Activated T-helper 2 cell treated with anti-CD3 and anti-CD28 coated beads, Interferon-gamma antibody, Interleukin-2, Interleukin-4, amounts not matched to agents 10 μg/mL and 5 μg/mL and 100 μg/mL, durations not matched to agents 14 hours and 24 hours and 36 hours (primary cell): Measurements from ENCODE around the gene PKP4. TPM values are rescaled to one million over a fixed set of nuclear protein-coding genes. Genes with fewer than 3 reads are reported as not detected.

Experiments used
- DNase-seq: peaks from one replicate; pipeline ENCODE4 v3.0.0; 2021; ENCODE audit warnings: low spot score
- H3K27ac Mint-ChIP-seq: one replicate; pipeline ENCODE4 v1.8.0; 2021; ENCODE audit warnings: mixed read lengths
- H3K27me3 Mint-ChIP-seq: one replicate; pipeline ENCODE4 v1.8.0; 2021; ENCODE audit warnings: low read depth, mixed read lengths
- H3K36me3 Mint-ChIP-seq: one replicate; pipeline ENCODE4 v1.8.0; 2021; ENCODE audit warnings: low read depth, mixed read lengths
- H3K4me1 Mint-ChIP-seq: one replicate; pipeline ENCODE4 v1.8.0; 2021; ENCODE audit warnings: low read depth, mixed read lengths
- H3K4me3 Mint-ChIP-seq: one replicate; pipeline ENCODE4 v1.8.0; 2021; ENCODE audit warnings: low read depth, mild to moderate bottlenecking, moderate library complexity, mixed read lengths
- H3K9me3 Mint-ChIP-seq: one replicate; pipeline ENCODE4 v1.8.0; 2021; ENCODE audit warnings: mixed read lengths
- intact Hi-C: fragments of 100-400 bp; cut with micrococcal nuclease; formaldehyde crosslinking; loops from one replicate; pipeline ENCODE4 v1.15.1; 2023
- total RNA-seq: library from RNA; stranded (reverse); gene quantifications from 2 replicates; pipeline ENCODE4 v1.2.3, GENCODE V29; 2022

The PKP4 gene
- total RNA-seq, 1 donor from 2014 or later = 26.9 TPM

GRCh38 chr2:158662421-158662820, 205.7 kb downstream of the PKP4 start:
- H3K9me3 Mint-ChIP-seq = no peaks in the 10 kb centered on the region
- intact Hi-C loops = no loop called here
- no peaks in the 10 kb centered on the region for H3K27me3 Mint-ChIP-seq
- no peak overlapping the region for H3K27ac Mint-ChIP-seq
- H3K4me1 Mint-ChIP-seq = peaks cover 4% of the 10 kb centered on the region
- H3K4me3 Mint-ChIP-seq = no peak overlapping the region
- no peaks in the 10 kb centered on the region for H3K36me3 Mint-ChIP-seq
- DNase-seq = no peak

GRCh38 chr2:158663796-158664195, 207.0 kb downstream of the PKP4 start:
- H3K27me3 Mint-ChIP-seq = no peaks in the 10 kb centered on the region
- H3K27ac Mint-ChIP-seq = no peak overlapping the region
- intact Hi-C loops = no loop called here
- no peak overlapping the region for H3K4me3 Mint-ChIP-seq
- H3K36me3 Mint-ChIP-seq = no peaks in the 10 kb centered on the region
- H3K4me1 Mint-ChIP-seq = peaks cover 4% of the 10 kb centered on the region
- H3K9me3 Mint-ChIP-seq = no peaks in the 10 kb centered on the region
- DNase-seq = no peak

- peaks cover 4% of the 10 kb centered on the region for H3K4me1 Mint-ChIP-seq
- DNase-seq = no peak
- H3K9me3 Mint-ChIP-seq = no peaks in the 10 kb centered on the region
- H3K27me3 Mint-ChIP-seq = no peaks in the 10 kb centered on the region
- no peak overlapping the region for H3K4me3 Mint-ChIP-seq
- H3K27ac Mint-ChIP-seq = no peak overlapping the region
- H3K36me3 Mint-ChIP-seq = no peaks in the 10 kb centered on the region
- intact Hi-C loops = no loop called here
These were observed 208.2 kb downstream of the PKP4 start for GRCh38 chr2:158664987-158665386.

- no peaks in the 10 kb centered on the region for H3K9me3 Mint-ChIP-seq
- DNase-seq = no peak
- H3K4me3 Mint-ChIP-seq = no peak overlapping the region
- peaks cover 4% of the 10 kb centered on the region for H3K4me1 Mint-ChIP-seq
- no peaks in the 10 kb centered on the region for H3K27me3 Mint-ChIP-seq
- no peak overlapping the region for H3K27ac Mint-ChIP-seq
- intact Hi-C loops = no loop called here
- no peaks in the 10 kb centered on the region for H3K36me3 Mint-ChIP-seq
These were observed 209.0 kb downstream of the PKP4 start for GRCh38 chr2:158665536-158666302.

GRCh38 chr2:158666969-158667368, 210.2 kb downstream of the PKP4 start:
- Mint-ChIP-seq H3K27ac (no peak overlapping the region), H3K9me3 (no peaks in the 10 kb centered on the region), H3K4me3 (no peak overlapping the region), H3K36me3 (no peaks in the 10 kb centered on the region), H3K27me3 (no peaks in the 10 kb centered on the region), H3K4me1 (peaks cover 4% of the 10 kb centered on the region)
- DNase-seq = no peak
- intact Hi-C loops = no loop called here

GRCh38 chr2:158667586-158667985, 210.8 kb downstream of the PKP4 start:
- Mint-ChIP-seq H3K4me3 (no peak overlapping the region), H3K27ac (no peak overlapping the region), H3K27me3 (no peaks in the 10 kb centered on the region), H3K4me1 (peaks cover 4% of the 10 kb centered on the region), H3K9me3 (no peaks in the 10 kb centered on the region), H3K36me3 (no peaks in the 10 kb centered on the region)
- intact Hi-C loops = no loop called here
- DNase-seq = no peak

GRCh38 chr2:158668001-158668765, 211.4 kb downstream of the PKP4 start:
- H3K9me3 Mint-ChIP-seq = no peaks in the 10 kb centered on the region
- no peaks in the 10 kb centered on the region for H3K27me3 Mint-ChIP-seq
- DNase-seq = no peak
- no peaks in the 10 kb centered on the region for H3K36me3 Mint-ChIP-seq
- H3K4me1 Mint-ChIP-seq = peaks cover 4% of the 10 kb centered on the region
- no peak overlapping the region for H3K27ac Mint-ChIP-seq
- intact Hi-C loops = no loop called here
- H3K4me3 Mint-ChIP-seq = no peak overlapping the region

- H3K9me3 Mint-ChIP-seq = no peaks in the 10 kb centered on the region
- H3K27me3 Mint-ChIP-seq = no peaks in the 10 kb centered on the region
- intact Hi-C loops = no loop called here
- no peak for DNase-seq
- no peak overlapping the region for H3K4me3 Mint-ChIP-seq
- H3K27ac Mint-ChIP-seq = no peak overlapping the region
- H3K4me1 Mint-ChIP-seq = no peaks in the 10 kb centered on the region
- H3K36me3 Mint-ChIP-seq = no peaks in the 10 kb centered on the region
These were observed 213.5 kb downstream of the PKP4 start for GRCh38 chr2:158670292-158670691.

- Mint-ChIP-seq H3K27ac (no peak overlapping the region), H3K4me3 (no peak overlapping the region), H3K36me3 (no peaks in the 10 kb centered on the region), H3K4me1 (no peaks in the 10 kb centered on the region), H3K9me3 (no peaks in the 10 kb centered on the region), H3K27me3 (no peaks in the 10 kb centered on the region)
- no peak for DNase-seq
- intact Hi-C loops = no loop called here
These were observed 214.9 kb downstream of the PKP4 start for GRCh38 chr2:158671360-158672245.

GRCh38 chr2:158676295-158676694, 219.5 kb downstream of the PKP4 start:
- H3K9me3 Mint-ChIP-seq = no peaks in the 10 kb centered on the region
- DNase-seq = no peak
- H3K4me3 Mint-ChIP-seq = no peak overlapping the region
- H3K4me1 Mint-ChIP-seq = no peaks in the 10 kb centered on the region
- H3K36me3 Mint-ChIP-seq = peaks cover 3% of the 10 kb centered on the region
- intact Hi-C loops = no loop called here
- no peak overlapping the region for H3K27ac Mint-ChIP-seq
- H3K27me3 Mint-ChIP-seq = no peaks in the 10 kb centered on the region

GRCh38 chr2:158676696-158677095, 219.9 kb downstream of the PKP4 start:
- H3K27me3 Mint-ChIP-seq = no peaks in the 10 kb centered on the region
- DNase-seq = no peak
- H3K4me3 Mint-ChIP-seq = no peak overlapping the region
- no peak overlapping the region for H3K27ac Mint-ChIP-seq
- no peaks in the 10 kb centered on the region for H3K4me1 Mint-ChIP-seq
- H3K9me3 Mint-ChIP-seq = no peaks in the 10 kb centered on the region
- intact Hi-C loops = no loop called here
- H3K36me3 Mint-ChIP-seq = peaks cover 3% of the 10 kb centered on the region

GRCh38 chr2:158677542-158677941, 220.8 kb downstream of the PKP4 start:
- Mint-ChIP-seq H3K9me3 (no peaks in the 10 kb centered on the region), H3K4me1 (no peaks in the 10 kb centered on the region), H3K27ac (no peak overlapping the region), H3K27me3 (no peaks in the 10 kb centered on the region), H3K4me3 (no peak overlapping the region), H3K36me3 (peaks cover 3% of the 10 kb centered on the region)
- intact Hi-C loops = no loop called here
- DNase-seq = no peak
